ENCODE results near the gene CLIP1.
"Not testable (repeated sequence)": the region's sequence is repeated elsewhere in the genome, so short reads cannot be mapped to it uniquely, and the experiment has no call there.

The CLIP1 gene

DNA sequence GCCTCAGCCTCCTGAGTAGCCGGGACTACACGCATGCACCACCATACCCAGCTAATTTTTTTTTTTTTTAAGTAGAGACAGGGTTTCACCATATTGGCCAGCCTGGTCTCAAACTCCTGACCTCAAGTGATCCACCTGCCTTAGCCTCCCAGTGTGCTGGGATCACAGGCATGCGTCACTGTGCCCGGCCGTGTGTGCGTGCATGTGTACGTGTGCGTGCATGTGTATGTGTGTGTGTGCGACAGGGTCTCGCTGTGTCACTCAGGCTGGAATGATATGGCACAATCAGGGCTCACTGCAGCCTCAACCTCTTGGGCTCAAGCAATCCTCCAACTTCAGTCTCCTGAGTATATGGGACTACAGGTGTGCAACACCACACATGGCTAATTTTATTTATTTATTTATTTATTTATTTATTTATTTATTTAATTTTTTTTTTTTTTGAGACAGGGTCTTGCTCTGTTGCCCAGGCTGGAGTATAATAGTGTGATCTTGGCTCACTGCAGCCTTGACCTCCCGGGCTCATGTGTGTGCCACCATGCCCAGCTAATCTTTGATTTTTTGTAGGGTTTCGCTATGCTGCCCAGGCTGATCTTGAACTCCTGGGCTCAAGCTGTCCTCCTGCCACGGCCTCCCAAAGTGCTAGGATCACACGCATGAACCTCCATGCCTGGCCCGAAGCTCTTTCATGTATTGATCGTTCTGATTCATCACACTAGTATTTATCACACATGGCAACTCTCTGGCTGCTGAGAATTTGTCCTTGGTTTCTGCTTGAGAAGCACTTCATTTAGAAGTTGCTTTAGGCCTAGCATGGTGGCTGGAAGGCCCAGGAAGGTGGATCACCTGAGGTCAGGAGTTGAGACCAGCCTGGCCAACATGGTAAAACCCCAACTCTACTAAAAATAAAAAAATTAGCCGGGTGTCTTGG, 35.9 kb upstream of the CLIP1 start:
- H3K27me3 ChIP-seq (ENCODE audit: control insufficient read depth in 5 of 5, insufficient read depth in 4 of 5, low read length in 5 of 5): no peaks in the 10 kb centered on the region
- H3K36me3 ChIP-seq (ENCODE audit: control insufficient read depth in 5 of 5, insufficient read depth in 5 of 5, low read length in 5 of 5): no peaks in the 10 kb centered on the region
- H3K27ac ChIP-seq (ENCODE audit: low read depth, low read length): no peak overlapping the region
- H3K4me3 ChIP-seq (ENCODE audit: low read depth in 1 of 5, low read length in 5 of 5): no peak overlapping the region
- no peaks in the 10 kb centered on the region for H3K9me3 ChIP-seq (ENCODE audit: control insufficient read depth in 5 of 5, low read length in 5 of 5)
- H3K9ac ChIP-seq (ENCODE audit: low read length in 5 of 5): no peak overlapping the region
- peaks cover 0 to 6% (median 0%) of the 10 kb centered on the region in 5 donors for H3K4me1 ChIP-seq (ENCODE audit: control insufficient read depth in 5 of 5, insufficient read depth in 5 of 5, low read length in 5 of 5)

DNA sequence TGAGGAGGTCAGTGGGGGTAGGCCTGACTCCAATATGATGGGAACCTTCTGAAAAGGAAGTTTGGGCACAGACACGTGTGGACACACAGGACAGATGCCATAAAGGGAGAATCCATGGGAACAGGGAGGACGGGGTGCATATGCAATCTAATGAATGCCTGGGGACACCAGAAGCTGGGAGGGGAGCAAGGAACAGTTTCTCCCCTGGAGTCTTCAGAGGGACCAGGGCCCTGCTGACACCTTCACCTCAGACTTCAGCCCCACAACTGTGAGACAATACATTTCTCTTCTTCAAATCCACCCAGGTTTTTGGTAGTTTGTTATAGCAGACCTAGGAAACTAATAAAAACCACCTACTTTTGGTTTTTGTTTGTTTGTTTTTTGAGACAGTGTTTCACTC, 35.2 kb upstream of the CLIP1 start:
- Histone ChIP-seq H3K27me3 (ENCODE audit: control insufficient read depth in 5 of 5, insufficient read depth in 4 of 5, low read length in 5 of 5) (no peaks in the 10 kb centered on the region), H3K4me3 (ENCODE audit: low read depth in 1 of 5, low read length in 5 of 5) (no peak overlapping the region), H3K4me1 (ENCODE audit: control insufficient read depth in 5 of 5, insufficient read depth in 5 of 5, low read length in 5 of 5) (peaks cover 0 to 6% (median 0%) of the 10 kb centered on the region in 5 donors), H3K36me3 (ENCODE audit: control insufficient read depth in 5 of 5, insufficient read depth in 5 of 5, low read length in 5 of 5) (no peaks in the 10 kb centered on the region), H3K9me3 (ENCODE audit: control insufficient read depth in 5 of 5, low read length in 5 of 5) (no peaks in the 10 kb centered on the region), H3K9ac (ENCODE audit: low read length in 5 of 5) (no peak overlapping the region), H3K27ac (ENCODE audit: low read depth, low read length) (no peak overlapping the region)

DNA sequence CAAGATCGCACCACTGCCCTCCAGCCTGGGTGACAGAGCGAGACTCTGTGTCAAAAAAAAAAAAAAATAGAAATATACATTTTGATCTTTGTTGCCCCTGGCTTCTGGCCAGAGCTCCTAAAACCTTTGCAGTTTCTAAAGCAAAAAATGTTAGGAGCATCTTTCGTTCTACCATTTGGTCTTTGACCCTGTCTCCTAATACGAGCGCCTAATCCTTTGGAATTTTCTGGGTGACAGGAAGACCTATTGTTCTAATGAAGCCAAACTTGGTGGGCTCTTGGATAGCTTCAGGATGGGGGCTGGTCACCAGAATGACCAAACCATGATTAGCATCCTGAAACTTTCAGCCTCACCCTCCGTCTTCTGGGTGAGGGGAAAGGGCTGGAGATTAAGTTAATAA, 32.3 kb upstream of the CLIP1 start:
- Histone ChIP-seq H3K4me3 (ENCODE audit: low read depth in 1 of 5, low read length in 5 of 5) (no peak overlapping the region), H3K9ac (ENCODE audit: low read length in 5 of 5) (no peak overlapping the region), H3K36me3 (ENCODE audit: control insufficient read depth in 5 of 5, insufficient read depth in 5 of 5, low read length in 5 of 5) (no peaks in the 10 kb centered on the region), H3K27me3 (ENCODE audit: control insufficient read depth in 5 of 5, insufficient read depth in 4 of 5, low read length in 5 of 5) (no peaks in the 10 kb centered on the region), H3K27ac (ENCODE audit: low read depth, low read length) (no peak overlapping the region), H3K4me1 (ENCODE audit: control insufficient read depth in 5 of 5, insufficient read depth in 5 of 5, low read length in 5 of 5) (peaks cover 0 to 6% (median 0%) of the 10 kb centered on the region in 5 donors), H3K9me3 (ENCODE audit: control insufficient read depth in 5 of 5, low read length in 5 of 5) (no peaks in the 10 kb centered on the region)

DNA sequence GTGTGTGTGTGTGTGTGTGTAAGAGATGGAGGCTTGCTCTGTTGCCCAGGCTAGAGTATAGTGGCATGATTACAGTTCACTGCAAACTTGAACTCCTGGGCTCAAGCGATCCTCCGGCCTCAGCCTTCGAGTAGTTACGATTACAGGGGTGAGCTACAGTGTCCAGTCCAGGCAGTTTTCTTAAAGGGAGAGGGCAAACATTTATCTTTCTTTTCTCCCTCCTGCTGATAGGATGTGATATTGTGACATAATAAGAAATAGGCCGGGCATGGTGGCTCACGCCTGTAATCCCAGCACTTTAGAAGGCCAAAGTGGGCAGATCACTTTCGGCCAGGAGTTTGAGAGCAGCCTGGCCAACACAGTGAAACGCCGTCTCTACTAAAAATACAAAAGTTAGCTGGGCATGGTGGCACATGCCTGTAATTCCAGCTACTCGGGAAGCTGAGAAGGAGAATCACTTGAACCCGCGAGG, 31.8 kb upstream of the CLIP1 start:
- H3K27ac ChIP-seq (ENCODE audit: low read depth, low read length): no peak overlapping the region
- peaks cover 0 to 6% (median 0%) of the 10 kb centered on the region in 5 donors for H3K4me1 ChIP-seq (ENCODE audit: control insufficient read depth in 5 of 5, insufficient read depth in 5 of 5, low read length in 5 of 5)
- no peak overlapping the region for H3K9ac ChIP-seq (ENCODE audit: low read length in 5 of 5)
- no peaks in the 10 kb centered on the region for H3K9me3 ChIP-seq (ENCODE audit: control insufficient read depth in 5 of 5, low read length in 5 of 5)
- H3K27me3 ChIP-seq (ENCODE audit: control insufficient read depth in 5 of 5, insufficient read depth in 4 of 5, low read length in 5 of 5): no peaks in the 10 kb centered on the region
- no peak overlapping the region for H3K4me3 ChIP-seq (ENCODE audit: low read depth in 1 of 5, low read length in 5 of 5)
- H3K36me3 ChIP-seq (ENCODE audit: control insufficient read depth in 5 of 5, insufficient read depth in 5 of 5, low read length in 5 of 5): no peaks in the 10 kb centered on the region

DNA sequence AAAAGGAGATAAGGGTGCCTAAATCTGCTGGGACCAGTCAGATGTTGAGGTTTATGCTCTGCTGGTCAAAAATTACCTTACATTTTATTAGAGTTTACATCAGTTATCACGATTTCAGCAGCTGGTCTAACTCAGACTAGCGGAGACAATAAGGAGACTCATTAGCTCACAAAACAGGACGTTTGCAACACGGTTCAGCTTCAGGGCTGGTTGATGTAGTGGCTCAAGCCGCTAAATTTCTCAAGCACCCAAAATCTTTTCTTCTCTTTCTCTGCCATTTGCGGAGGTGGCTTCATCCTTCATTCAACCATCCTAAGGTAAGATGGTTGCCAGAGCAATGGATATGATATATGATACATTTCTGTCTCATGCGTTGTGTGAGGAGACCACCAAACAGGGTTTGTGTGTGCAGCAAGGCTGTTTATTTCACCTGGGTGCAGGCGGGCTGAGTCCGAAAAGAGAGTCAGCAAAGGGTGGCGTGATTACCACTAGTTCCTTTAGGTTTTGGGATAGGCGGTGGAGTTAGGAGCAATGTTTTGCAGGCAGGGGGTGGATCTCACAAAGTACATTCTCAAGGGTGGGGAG, 30.3 kb upstream of the CLIP1 start:
- Histone ChIP-seq H3K9ac (ENCODE audit: low read length in 5 of 5) (no peak overlapping the region), H3K4me1 (ENCODE audit: control insufficient read depth in 5 of 5, insufficient read depth in 5 of 5, low read length in 5 of 5) (peaks cover 0 to 6% (median 0%) of the 10 kb centered on the region in 5 donors), H3K4me3 (ENCODE audit: low read depth in 1 of 5, low read length in 5 of 5) (no peak overlapping the region), H3K27ac (ENCODE audit: low read depth, low read length) (no peak overlapping the region), H3K9me3 (ENCODE audit: control insufficient read depth in 5 of 5, low read length in 5 of 5) (no peaks in the 10 kb centered on the region), H3K36me3 (ENCODE audit: control insufficient read depth in 5 of 5, insufficient read depth in 5 of 5, low read length in 5 of 5) (no peaks in the 10 kb centered on the region), H3K27me3 (ENCODE audit: control insufficient read depth in 5 of 5, insufficient read depth in 4 of 5, low read length in 5 of 5) (no peaks in the 10 kb centered on the region)

DNA sequence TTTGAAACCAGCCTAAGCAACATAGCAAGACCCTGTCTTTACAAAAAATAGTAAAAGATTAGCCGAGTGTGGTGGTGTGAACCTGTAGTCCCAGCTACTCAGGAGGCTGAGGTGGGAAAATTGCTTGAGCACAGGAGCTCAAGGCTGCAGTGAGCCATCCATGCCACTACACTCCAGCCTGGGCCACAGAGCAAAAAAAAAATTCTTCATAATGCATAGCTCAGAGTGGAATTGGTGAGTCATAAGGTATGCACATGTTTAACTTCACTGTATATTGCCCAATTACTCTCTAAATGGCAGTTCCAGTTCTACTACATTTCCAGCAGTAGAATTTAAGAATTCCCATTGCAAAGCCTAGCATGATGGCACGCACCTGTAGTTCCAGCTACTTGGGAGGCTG, 26.8 kb upstream of the CLIP1 start:
- no peaks in the 10 kb centered on the region for H3K36me3 ChIP-seq (ENCODE audit: control insufficient read depth in 5 of 5, insufficient read depth in 5 of 5, low read length in 5 of 5)
- H3K9me3 ChIP-seq (ENCODE audit: control insufficient read depth in 5 of 5, low read length in 5 of 5): no peaks in the 10 kb centered on the region
- no peak overlapping the region for H3K27ac ChIP-seq (ENCODE audit: low read depth, low read length)
- H3K4me3 ChIP-seq (ENCODE audit: low read depth in 1 of 5, low read length in 5 of 5): no peak overlapping the region
- H3K27me3 ChIP-seq (ENCODE audit: control insufficient read depth in 5 of 5, insufficient read depth in 4 of 5, low read length in 5 of 5): no peaks in the 10 kb centered on the region
- peaks cover 0 to 6% (median 0%) of the 10 kb centered on the region in 5 donors for H3K4me1 ChIP-seq (ENCODE audit: control insufficient read depth in 5 of 5, insufficient read depth in 5 of 5, low read length in 5 of 5)
- no peak overlapping the region for H3K9ac ChIP-seq (ENCODE audit: low read length in 5 of 5)

DNA sequence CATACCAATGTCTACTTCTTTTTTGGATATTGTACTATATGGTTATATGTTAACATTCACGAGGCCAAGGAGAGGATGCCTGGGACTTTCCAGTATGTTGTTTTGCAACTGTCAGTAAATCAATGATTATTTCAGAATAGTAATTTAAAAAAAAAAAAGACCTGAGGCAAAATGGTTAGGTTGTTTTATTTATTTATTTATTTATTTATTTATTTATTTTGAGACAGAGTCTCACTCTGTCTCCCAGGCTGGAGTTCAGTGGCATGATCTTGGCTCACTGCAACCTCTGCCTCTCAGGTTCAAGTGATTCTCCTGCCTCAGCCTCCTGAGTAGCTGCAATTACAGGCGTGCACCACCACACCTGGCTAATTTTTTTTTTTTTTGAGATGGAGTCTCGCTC, 25.4 kb upstream of the CLIP1 start:
- H3K9me3 ChIP-seq (ENCODE audit: control insufficient read depth in 5 of 5, low read length in 5 of 5); H3K4me1 ChIP-seq (ENCODE audit: control insufficient read depth in 5 of 5, insufficient read depth in 5 of 5, low read length in 5 of 5); H3K4me3 ChIP-seq (ENCODE audit: low read depth in 1 of 5, low read length in 5 of 5); H3K36me3 ChIP-seq (ENCODE audit: control insufficient read depth in 5 of 5, insufficient read depth in 5 of 5, low read length in 5 of 5); H3K27me3 ChIP-seq (ENCODE audit: control insufficient read depth in 5 of 5, insufficient read depth in 4 of 5, low read length in 5 of 5); H3K9ac ChIP-seq (ENCODE audit: low read length in 5 of 5); H3K27ac ChIP-seq (ENCODE audit: low read depth, low read length): not testable (repeated sequence)

DNA sequence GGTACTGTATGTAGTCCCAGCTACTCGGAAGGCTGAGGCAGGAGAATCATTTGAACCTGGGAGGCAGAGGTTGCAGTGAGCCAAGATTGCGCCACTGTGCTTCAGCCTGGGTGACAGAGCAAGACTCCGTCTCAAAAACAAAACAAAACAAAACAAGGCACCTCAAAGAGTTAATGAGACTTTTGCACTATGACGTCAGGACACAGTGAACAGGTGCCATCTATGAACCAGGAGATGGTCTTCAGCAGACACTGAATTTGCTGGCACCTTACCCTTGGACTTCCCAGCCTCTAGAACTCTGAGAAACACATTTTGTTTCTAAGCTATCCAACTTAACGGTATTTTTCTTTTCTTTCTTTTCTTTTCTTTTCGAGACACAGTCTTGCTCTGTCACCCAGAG, 23.9 kb upstream of the CLIP1 start:
- H3K27me3 ChIP-seq (ENCODE audit: control insufficient read depth in 5 of 5, insufficient read depth in 4 of 5, low read length in 5 of 5); H3K4me1 ChIP-seq (ENCODE audit: control insufficient read depth in 5 of 5, insufficient read depth in 5 of 5, low read length in 5 of 5); H3K36me3 ChIP-seq (ENCODE audit: control insufficient read depth in 5 of 5, insufficient read depth in 5 of 5, low read length in 5 of 5); H3K9me3 ChIP-seq (ENCODE audit: control insufficient read depth in 5 of 5, low read length in 5 of 5); H3K27ac ChIP-seq (ENCODE audit: low read depth, low read length); H3K4me3 ChIP-seq (ENCODE audit: low read depth in 1 of 5, low read length in 5 of 5); H3K9ac ChIP-seq (ENCODE audit: low read length in 5 of 5): not testable (repeated sequence)

DNA sequence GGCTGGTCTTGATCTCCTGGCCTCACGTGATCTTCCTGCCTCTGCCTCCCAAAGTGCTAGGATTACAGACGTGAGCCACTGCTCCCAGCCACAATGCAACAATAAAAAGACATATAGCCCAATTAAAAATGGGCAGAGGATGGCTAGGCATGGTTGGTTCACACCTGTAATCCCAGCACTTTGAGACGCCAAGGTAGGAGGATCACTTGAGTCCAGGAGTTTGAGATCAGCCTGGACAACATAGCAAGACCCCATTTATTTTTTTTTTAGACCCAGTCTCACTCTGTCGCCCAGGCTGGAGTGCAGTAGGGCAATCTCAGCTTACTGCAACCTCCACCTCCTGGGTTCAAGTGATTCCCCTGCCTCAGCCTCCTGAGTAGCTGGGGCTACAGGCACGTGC, 21.6 kb upstream of the CLIP1 start:
- H3K4me3 ChIP-seq (ENCODE audit: low read depth in 1 of 5, low read length in 5 of 5); H3K4me1 ChIP-seq (ENCODE audit: control insufficient read depth in 5 of 5, insufficient read depth in 5 of 5, low read length in 5 of 5); H3K9ac ChIP-seq (ENCODE audit: low read length in 5 of 5); H3K9me3 ChIP-seq (ENCODE audit: control insufficient read depth in 5 of 5, low read length in 5 of 5); H3K36me3 ChIP-seq (ENCODE audit: control insufficient read depth in 5 of 5, insufficient read depth in 5 of 5, low read length in 5 of 5); H3K27ac ChIP-seq (ENCODE audit: low read depth, low read length); H3K27me3 ChIP-seq (ENCODE audit: control insufficient read depth in 5 of 5, insufficient read depth in 4 of 5, low read length in 5 of 5): not testable (repeated sequence)

DNA sequence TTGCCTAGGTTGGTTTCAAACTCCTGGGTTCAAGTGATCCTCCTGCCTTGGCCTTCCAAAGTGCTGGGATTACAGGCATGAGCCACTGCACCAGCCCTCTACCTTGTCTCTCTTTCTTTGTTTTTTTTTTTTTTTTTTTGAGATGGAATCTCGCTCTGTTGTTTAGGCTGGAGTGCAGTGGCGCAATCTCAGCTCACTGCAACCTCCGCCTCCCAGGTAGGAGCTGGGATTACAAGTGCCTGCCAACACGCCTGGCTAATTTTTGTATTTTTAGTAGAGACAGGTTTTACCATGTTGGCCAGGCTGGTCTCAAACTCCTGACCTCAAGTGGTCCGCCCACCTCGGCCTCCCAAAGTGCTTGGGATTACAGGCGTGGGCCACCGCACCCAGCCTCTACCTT, 16.4 kb upstream of the CLIP1 start:
- H3K36me3 ChIP-seq (ENCODE audit: control insufficient read depth in 5 of 5, insufficient read depth in 5 of 5, low read length in 5 of 5); H3K27ac ChIP-seq (ENCODE audit: low read depth, low read length); H3K27me3 ChIP-seq (ENCODE audit: control insufficient read depth in 5 of 5, insufficient read depth in 4 of 5, low read length in 5 of 5); H3K9ac ChIP-seq (ENCODE audit: low read length in 5 of 5); H3K9me3 ChIP-seq (ENCODE audit: control insufficient read depth in 5 of 5, low read length in 5 of 5); H3K4me3 ChIP-seq (ENCODE audit: low read depth in 1 of 5, low read length in 5 of 5): not testable (repeated sequence)
- peaks cover 3 to 13% (median 11%) of the 10 kb centered on the region in 5 donors for H3K4me1 ChIP-seq (ENCODE audit: control insufficient read depth in 5 of 5, insufficient read depth in 5 of 5, low read length in 5 of 5)

Data from subcutaneous abdominal adipose tissue (tissue), 5 donors.